HL-60 (cell line): Measurements from ENCODE around the gene CD74.
A peak's percentile ranks its signal among the peaks of the same experiment; 100 is the strongest.

Experiments
- DNase-seq, 2 experiments: peaks; one replicate each; pipeline ENCODE4 v3.0.0-alpha.2; 2010 to 2020; ENCODE audit warnings: low read depth in 1 of 2, low spot score in 1 of 2
- H3K27ac ChIP-seq: fragments of 250-450 bp; sonication (Bioruptor Pico); replicated peaks from 2 replicates; pipeline ENCODE4 v1.5.1; 2020; ENCODE audit warnings: mild to moderate bottlenecking, moderate library complexity
- H3K27me3 ChIP-seq: fragments of 250-450 bp; sonication (Bioruptor Pico); 2 replicates; pipeline ENCODE4 v1.5.1; 2021; ENCODE audit warnings: mild to moderate bottlenecking, moderate library complexity; ENCODE audit not compliant: insufficient read depth, poor library complexity, severe bottlenecking
- H3K4me3 ChIP-seq: replicated peaks from 2 replicates; pipeline ENCODE4 v1.5.1; 2011; ENCODE audit warnings: mild to moderate bottlenecking, control low read depth, low read length; ENCODE audit not compliant: insufficient read depth
- CTCF ChIP-seq: IDR thresholded peaks from one replicate; pipeline ENCODE4 v1.5.1; 2011; ENCODE audit warnings: low read length, control low read depth, inconsistent platforms; ENCODE audit not compliant: insufficient read depth
- GABPA ChIP-seq: IDR thresholded peaks from 2 replicates; pipeline ENCODE4 v1.6.1; 2012; ENCODE audit warnings: low read depth
- POLR2AphosphoS5 ChIP-seq: IDR thresholded peaks from 2 replicates; pipeline ENCODE4 v1.6.1; 2012; ENCODE audit warnings: low read depth
- REST ChIP-seq: IDR thresholded peaks from 2 replicates; pipeline ENCODE4 v1.6.1; 2012; ENCODE audit warnings: low read depth; ENCODE audit not compliant: insufficient replicate concordance
- SPI1 ChIP-seq: IDR thresholded peaks from 2 replicates; pipeline ENCODE4 v1.6.1; 2012; ENCODE audit warnings: low read depth, mild to moderate bottlenecking, borderline replicate concordance

CD74 gene

GRCh38 chr5:150447188-150447587 is 34.5 kb upstream of the CD74 start:
- TF ChIP-seq SPI1 (no peak), POLR2AphosphoS5 (no peak), CTCF (no peak), GABPA (no peak), REST (no peak)
- peak overlapping the region; percentile 64 for H3K4me3 ChIP-seq
- no peak for DNase-seq
- H3K27ac ChIP-seq, result peak overlapping the region; percentile 99
- H3K27me3 ChIP-seq, result no peaks in the 10 kb centered on the region

GRCh38 chr5:150446583-150446982 is 33.9 kb upstream of the CD74 start:
- H3K27ac ChIP-seq, result no peak overlapping the region; the same call in 1 of the 2 replicates
- no peak for TF ChIP-seq REST
- TF ChIP-seq SPI1, result no peak
- no peak for TF ChIP-seq GABPA
- no peak for TF ChIP-seq CTCF
- TF ChIP-seq POLR2AphosphoS5, result peak; percentile 37
- H3K27me3 ChIP-seq, result no peaks in the 10 kb centered on the region
- no peak for DNase-seq
- no peak overlapping the region for H3K4me3 ChIP-seq

GRCh38 chr5:150446088-150446487 is 33.4 kb upstream of the CD74 start:
- no peak for DNase-seq
- TF ChIP-seq POLR2AphosphoS5, result peak; percentile 9; the same call in 1 of the 2 replicates
- TF ChIP-seq SPI1, result no peak
- Histone ChIP-seq H3K4me3 (no peak overlapping the region), H3K27ac (no peak overlapping the region), H3K27me3 (no peaks in the 10 kb centered on the region)

- H3K27me3 ChIP-seq, result no peaks in the 10 kb centered on the region
- H3K4me3 ChIP-seq, result no peak overlapping the region
- TF ChIP-seq SPI1, result no peak
- no peak for TF ChIP-seq GABPA
- no peak for TF ChIP-seq REST
These were observed 32.1 kb upstream of the CD74 start for GRCh38 chr5:150444770-150445169.

More at GRCh38 chr5:150444770-150445169, 32.1 kb upstream of the CD74 start:
- DNase-seq, result no peak
- H3K27ac ChIP-seq, result no peak overlapping the region
